A549 (cell line): ENCODE measurements around the gene ITGA11. TPM values are rescaled to one million over a fixed set of nuclear protein-coding genes. Genes with fewer than 3 reads are reported as not detected.

Experiments
- ATAC-seq, 2 experiments: fragments of 200-7000 bp in 1 of 2; fragments of >200 bp in 1 of 2; cut with Nextera tagmentation in 1 of 2; cut with Tn5 transposase in 1 of 2; 3 replicates each; pipeline versions ENCODE4 v1.8.0 to v1.9.1; 2018 to 2020; ENCODE audit warnings: mild to moderate bottlenecking in 1 of 2, moderate library complexity in 1 of 2
- CTCF ChIA-PET: fragments of 300-600 bp; sonication (Branson Sonifier 250); formaldehyde crosslinking; extraction: SDS; loops from one replicate; lab custom pipeline; 2021; ENCODE audit warnings: antibody characterized with exemption, inconsistent platforms; lab: Yijun Ruan, JAX
- POLR2A ChIA-PET: fragments of 350-600 bp; formaldehyde crosslinking; extraction: SDS; loops from one replicate; lab custom pipeline; 2021; ENCODE audit warnings: antibody characterized with exemption, inconsistent platforms; lab: Yijun Ruan, JAX
- DNase-seq, 2 experiments: peaks; one replicate each; pipeline versions ENCODE4 v3.0.0 to v3.0.0-alpha.2; 2011 to 2016; ENCODE audit warnings: low read depth in 1 of 2, low spot score in 1 of 2
- FAIRE-seq: peaks from 2 replicates; lab custom pipeline; 2011; peaks lifted over from hg19 to GRCh38; lab: Jason Lieb, UNC
- H3K27ac ChIP-seq, 2 experiments: fragments of >200 bp; sonication (Bioruptor Twin); formaldehyde crosslinking; 3 replicates each; pipeline ENCODE4 v1.5.1; 2016 to 2017
- H3K4me1 ChIP-seq: fragments of >200 bp; sonication (Bioruptor Twin); formaldehyde crosslinking; 3 replicates; pipeline ENCODE4 v1.6.1; 2016
- H3K4me2 ChIP-seq: fragments of >200 bp; sonication (Bioruptor Twin); formaldehyde crosslinking; 3 replicates; pipeline ENCODE4 v1.6.1; 2016
- H3K4me3 ChIP-seq: fragments of >200 bp; sonication (Bioruptor Twin); formaldehyde crosslinking; 3 replicates; pipeline ENCODE4 v1.5.1; 2016
- H3K9me3 ChIP-seq: fragments of >200 bp; sonication (Bioruptor Twin); formaldehyde crosslinking; 3 replicates; pipeline ENCODE4 v1.6.1; 2016
- CBX8 ChIP-seq: fragments of 200-600 bp; sonication (generic); IDR thresholded peaks from 2 replicates; pipeline ENCODE4 v1.6.1; 2016
- CHD4 ChIP-seq: fragments of 200-600 bp; sonication (generic); IDR thresholded peaks from 2 replicates; pipeline ENCODE4 v1.6.1; 2016; ENCODE audit warnings: antibody characterized with exemption, mild to moderate bottlenecking, borderline replicate concordance
- EHF ChIP-seq: fragments of 250-450 bp; sonication (Bioruptor Pico); IDR thresholded peaks from 2 replicates; pipeline ENCODE4 v1.5.0; 2020; ENCODE audit warnings: mild to moderate bottlenecking
- EHMT2 ChIP-seq: fragments of 200-600 bp; sonication (generic); IDR thresholded peaks from 2 replicates; pipeline ENCODE4 v1.6.1; 2016; ENCODE audit warnings: antibody characterized with exemption, low read depth, mild to moderate bottlenecking, moderate library complexity
- EP300 ChIP-seq, 2 experiments: fragments of >200 bp; sonication (Bioruptor Twin); formaldehyde crosslinking; IDR thresholded peaks; 2 replicates in 1 of 2; 3 replicates in 1 of 2; pipeline ENCODE4 v1.6.1; 2016 to 2017
- FOSB ChIP-seq: fragments of 250-450 bp; sonication (Bioruptor Pico); IDR thresholded peaks from 2 replicates; pipeline ENCODE4 v1.5.0; 2020; ENCODE audit warnings: mild to moderate bottlenecking, moderate library complexity
- FOSL2 ChIP-seq, 2 experiments: fragments of 450-650 bp in 1 of 2; fragments of >200 bp in 1 of 2; sonication (Bioruptor Twin) in 1 of 2; formaldehyde crosslinking; IDR thresholded peaks; 2 replicates each; pipeline versions ENCODE4 v1.5.0 to v1.6.1; 2016 to 2020; ENCODE audit warnings: mild to moderate bottlenecking in 1 of 2, moderate library complexity in 1 of 2
- HEYL ChIP-seq: fragments of 250-450 bp; sonication (Bioruptor Pico); IDR thresholded peaks from 2 replicates; pipeline ENCODE4 v1.8.0; 2021; ENCODE audit warnings: mild to moderate bottlenecking, moderate library complexity
- HOXB13 ChIP-seq: fragments of 250-450 bp; sonication (Bioruptor Pico); IDR thresholded peaks from 2 replicates; pipeline ENCODE4 v1.5.0; 2020; ENCODE audit warnings: low read depth, mild to moderate bottlenecking, moderate library complexity
- HOXB5 ChIP-seq: fragments of 250-450 bp; sonication (Bioruptor Pico); IDR thresholded peaks from 2 replicates; pipeline ENCODE4 v1.5.0; 2020; ENCODE audit warnings: mild to moderate bottlenecking, moderate library complexity
- JUN ChIP-seq, 2 experiments: fragments of >200 bp; sonication (Bioruptor Twin); formaldehyde crosslinking; IDR thresholded peaks; 2 replicates in 1 of 2; 3 replicates in 1 of 2; pipeline ENCODE4 v1.6.1; 2016 to 2017
- MAFK ChIP-seq: fragments of 450-650 bp; IDR thresholded peaks from 2 replicates; pipeline ENCODE4 v1.6.1; 2014; ENCODE audit not compliant: partially characterized antibody
- NFE2L2 ChIP-seq: fragments of 150-350 bp; conservative IDR thresholded peaks from 2 replicates; pipeline ENCODE4 v1.6.1; 2014; ENCODE audit warnings: low read length
- NPAS2 ChIP-seq: fragments of 250-450 bp; sonication (Bioruptor Pico); IDR thresholded peaks from 2 replicates; pipeline ENCODE4 v1.8.0; 2022; ENCODE audit warnings: mild to moderate bottlenecking, moderate library complexity, borderline replicate concordance
- NR3C1 ChIP-seq: fragments of >200 bp; sonication (Bioruptor Twin); formaldehyde crosslinking; IDR thresholded peaks from 3 replicates; pipeline ENCODE4 v1.6.1; 2017
- RFX5 ChIP-seq: fragments of 450-650 bp; IDR thresholded peaks from 2 replicates; pipeline ENCODE4 v1.7.1; 2014; ENCODE audit warnings: antibody characterized with exemption, mild to moderate bottlenecking, moderate library complexity
- RNF2 ChIP-seq: fragments of 200-600 bp; sonication (generic); IDR thresholded peaks from 2 replicates; pipeline ENCODE4 v1.6.1; 2016; ENCODE audit warnings: low read depth, mild to moderate bottlenecking, antibody characterized with exemption, moderate library complexity, borderline replicate concordance
- SREBF2 ChIP-seq: fragments of 450-650 bp; IDR thresholded peaks from 2 replicates; pipeline ENCODE4 v1.6.1; 2014; ENCODE audit warnings: mild to moderate bottlenecking, moderate library complexity
- TP53 ChIP-seq: fragments of 250-450 bp; sonication (Bioruptor Pico); IDR thresholded peaks from 2 replicates; pipeline ENCODE4 v1.5.0; 2021; ENCODE audit warnings: mild to moderate bottlenecking, moderate library complexity
- ZC3H11A ChIP-seq: fragments of 450-650 bp; IDR thresholded peaks from 2 replicates; pipeline ENCODE4 v1.6.1; 2014; ENCODE audit warnings: antibody characterized with exemption, mild to moderate bottlenecking
- ZFP36 ChIP-seq: fragments of 450-650 bp; IDR thresholded peaks from 2 replicates; pipeline ENCODE4 v1.6.1; 2014; ENCODE audit warnings: borderline replicate concordance; ENCODE audit not compliant: partially characterized antibody
- ZSCAN20 ChIP-seq: fragments of 250-450 bp; sonication (Bioruptor Pico); IDR thresholded peaks from 2 replicates; pipeline ENCODE4 v1.8.0; 2022; ENCODE audit warnings: mild to moderate bottlenecking, moderate library complexity
- WGBS: methylation state at CpG from one replicate; pipeline ENCODE4 v1.1.6; 2017; ENCODE audit errors: missing lambda C conversion rate; 5-methylcytosine and 5-hydroxymethylcytosine counted together
- polyA plus RNA-seq, 4 experiments: library from polyadenylated mRNA; depleted of rRNA in 3 of 4; stranded (reverse); fragments of >200 nt; fragmentation: RNase III in 1 of 4; extraction: RNeasy Plus Mini Kit Qiagen cat#74134 plus additional on column Dnase treatment in 1 of 4; gene quantifications; 2 replicates in 3 of 4; 3 replicates in 1 of 4; pipeline ENCODE4 v1.2.3, GENCODE V29; 2011 to 2017
- TF ChIP-seq, protein P1 (sequence below): IDR thresholded peaks from 2 replicates; pipeline ENCODE4 v1.6.1; 2012; ENCODE audit warnings: low read depth, borderline replicate concordance
- TF ChIP-seq, protein P2 (sequence below): fragments of 250-450 bp; sonication (Bioruptor Pico); IDR thresholded peaks from 2 replicates; pipeline ENCODE4 v1.5.0; 2021; ENCODE audit warnings: mild to moderate bottlenecking, moderate library complexity, borderline replicate concordance
- TF ChIP-seq, protein P3 (sequence below): IDR thresholded peaks from 2 replicates; pipeline ENCODE4 v1.6.1; 2012
- TF ChIP-seq, protein P4 (sequence below): fragments of 250-450 bp; sonication (Bioruptor Pico); IDR thresholded peaks from 2 replicates; pipeline ENCODE4 v1.5.0; 2020; ENCODE audit warnings: low read depth, mild to moderate bottlenecking, moderate library complexity
- TF ChIP-seq, protein P5 (sequence below): fragments of 450-650 bp; IDR thresholded peaks from 2 replicates; pipeline ENCODE4 v1.6.1; 2014; ENCODE audit warnings: antibody characterized with exemption
- TF ChIP-seq, protein P6 (sequence below): fragments of >200 bp; sonication (Bioruptor Twin); formaldehyde crosslinking; IDR thresholded peaks from 3 replicates; pipeline ENCODE4 v1.5.1; 2016

ITGA11 gene
- polyA plus RNA-seq, 2 of the 4 experiments (the other 2 are of a cell fraction) = 8.3 to 17.2 TPM

DNA sequence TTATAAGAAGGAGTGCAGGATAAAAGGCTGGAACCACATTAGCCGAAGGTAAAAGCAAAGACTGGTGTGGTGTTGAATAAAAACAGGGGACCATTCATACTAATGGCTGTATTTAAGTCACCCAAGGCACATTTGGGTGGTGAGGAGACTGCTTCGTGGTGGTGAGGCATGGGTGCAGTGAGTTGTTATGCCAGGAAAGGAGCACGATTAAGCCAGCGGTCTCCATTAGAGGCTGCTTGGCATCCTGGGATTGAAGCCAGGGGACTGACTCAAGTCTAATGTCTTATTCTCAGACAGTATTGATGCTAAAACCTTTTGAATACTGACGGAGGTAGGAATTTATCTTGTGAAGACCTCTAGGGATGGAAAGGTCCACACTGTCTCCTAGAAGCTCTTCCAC lies 132.5 kb downstream of the ITGA11 start:
- no peak overlapping the region for H3K4me3 ChIP-seq
- DNase-seq (no peak), FAIRE-seq (no peak), ATAC-seq (no peak)
- no peak overlapping the region for H3K4me2 ChIP-seq
- H3K4me1 ChIP-seq = peaks cover 31% of the 10 kb centered on the region
- H3K27ac ChIP-seq = no peak overlapping the region
- no peaks in the 10 kb centered on the region for H3K9me3 ChIP-seq
- POLR2A ChIA-PET = interaction anchor here (1.2 kb wide), 1 partner anchor 22 kb away, joined by 5 read pairs; the partner anchor contains the start of gene FEM1B
- CTCF ChIA-PET = interaction anchor here (0.7 to 3.0 kb wide), 5 partner anchors 46 to 374 kb away, joined by 3 to 20 read pairs (median 4); no protein-coding TSS in a partner anchor
- 78% methylated on average over 5 of the region's 5 CpGs for WGBS
- no peak for TF ChIP-seq FOSB (CRISPR knock-in tag)
- no peak for TF ChIP-seq HEYL (CRISPR knock-in tag)
- TF ChIP-seq CBX8 = no peak
- TF ChIP-seq NPAS2 (CRISPR knock-in tag) = no peak
- TF ChIP-seq, protein P1, sequence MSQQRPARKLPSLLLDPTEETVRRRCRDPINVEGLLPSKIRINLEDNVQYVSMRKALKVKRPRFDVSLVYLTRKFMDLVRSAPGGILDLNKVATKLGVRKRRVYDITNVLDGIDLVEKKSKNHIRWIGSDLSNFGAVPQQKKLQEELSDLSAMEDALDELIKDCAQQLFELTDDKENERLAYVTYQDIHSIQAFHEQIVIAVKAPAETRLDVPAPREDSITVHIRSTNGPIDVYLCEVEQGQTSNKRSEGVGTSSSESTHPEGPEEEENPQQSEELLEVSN = no peak
- TF ChIP-seq ZC3H11A = no peak
- no peak for TF ChIP-seq NFE2L2
- TF ChIP-seq HOXB13 = no peak
- no peak for TF ChIP-seq HOXB5 (CRISPR knock-in tag)
- TF ChIP-seq FOSL2 (IDR thresholded peaks at IDR 0.05) = no peak
- no peak for TF ChIP-seq FOSL2 (CRISPR knock-in tag; IDR thresholded peaks at IDR 0.05)
- no peak for TF ChIP-seq CHD4
- no peak for TF ChIP-seq MAFK
- TF ChIP-seq SREBF2 = no peak
- no peak for TF ChIP-seq EHF (CRISPR knock-in tag)

DNA sequence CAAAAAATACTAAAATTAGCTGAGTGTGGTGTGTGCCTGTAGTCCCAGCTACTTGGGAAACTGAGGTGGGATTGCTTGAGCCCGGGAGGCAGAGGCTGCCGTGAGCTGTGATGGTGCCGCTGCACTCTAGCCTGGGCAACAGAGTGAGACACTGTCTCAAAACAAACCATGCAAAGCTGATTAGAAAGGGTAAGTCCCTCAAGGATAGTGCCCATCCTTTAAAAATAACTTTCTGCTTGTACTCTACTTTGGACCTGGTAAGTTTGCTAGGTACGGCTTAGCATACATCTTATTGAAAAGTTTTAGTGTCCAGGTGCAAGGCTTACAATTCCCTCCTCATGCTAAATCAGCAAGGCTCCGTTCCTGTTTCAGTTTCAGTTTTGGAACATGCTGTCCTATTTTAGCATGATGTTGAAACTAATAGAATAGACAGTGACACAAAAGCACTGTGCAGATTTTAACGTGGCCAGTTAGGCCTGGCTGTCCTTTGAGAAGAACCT lies 133.0 kb downstream of the ITGA11 start:
- ATAC-seq (no peak), DNase-seq (no peak), FAIRE-seq (no peak)
- peaks cover 26% of the 10 kb centered on the region for H3K4me1 ChIP-seq
- 79% methylated on average over 6 of the region's 6 CpGs for WGBS
- no peak overlapping the region for H3K4me3 ChIP-seq
- no peaks in the 10 kb centered on the region for H3K9me3 ChIP-seq
- TF ChIP-seq JUN (IDR thresholded peaks at IDR 0.05) = no peak
- TF ChIP-seq, protein P2, sequence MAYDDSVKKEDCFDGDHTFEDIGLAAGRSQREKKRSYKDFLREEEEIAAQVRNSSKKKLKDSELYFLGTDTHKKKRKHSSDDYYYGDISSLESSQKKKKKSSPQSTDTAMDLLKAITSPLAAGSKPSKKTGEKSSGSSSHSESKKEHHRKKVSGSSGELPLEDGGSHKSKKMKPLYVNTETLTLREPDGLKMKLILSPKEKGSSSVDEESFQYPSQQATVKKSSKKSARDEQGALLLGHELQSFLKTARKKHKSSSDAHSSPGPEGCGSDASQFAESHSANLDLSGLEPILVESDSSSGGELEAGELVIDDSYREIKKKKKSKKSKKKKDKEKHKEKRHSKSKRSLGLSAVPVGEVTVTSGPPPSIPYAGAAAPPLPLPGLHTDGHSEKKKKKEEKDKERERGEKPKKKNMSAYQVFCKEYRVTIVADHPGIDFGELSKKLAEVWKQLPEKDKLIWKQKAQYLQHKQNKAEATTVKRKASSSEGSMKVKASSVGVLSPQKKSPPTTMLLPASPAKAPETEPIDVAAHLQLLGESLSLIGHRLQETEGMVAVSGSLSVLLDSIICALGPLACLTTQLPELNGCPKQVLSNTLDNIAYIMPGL (CRISPR knock-in tag) = no peak
- TF ChIP-seq, protein P3, sequence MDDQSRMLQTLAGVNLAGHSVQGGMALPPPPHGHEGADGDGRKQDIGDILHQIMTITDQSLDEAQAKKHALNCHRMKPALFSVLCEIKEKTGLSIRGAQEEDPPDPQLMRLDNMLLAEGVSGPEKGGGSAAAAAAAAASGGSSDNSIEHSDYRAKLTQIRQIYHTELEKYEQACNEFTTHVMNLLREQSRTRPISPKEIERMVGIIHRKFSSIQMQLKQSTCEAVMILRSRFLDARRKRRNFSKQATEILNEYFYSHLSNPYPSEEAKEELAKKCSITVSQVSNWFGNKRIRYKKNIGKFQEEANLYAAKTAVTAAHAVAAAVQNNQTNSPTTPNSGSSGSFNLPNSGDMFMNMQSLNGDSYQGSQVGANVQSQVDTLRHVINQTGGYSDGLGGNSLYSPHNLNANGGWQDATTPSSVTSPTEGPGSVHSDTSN = no peak
- TF ChIP-seq RNF2 = no peak
- TF ChIP-seq CBX8 = no peak
- TF ChIP-seq NR3C1 = no peak
- TF ChIP-seq, protein P1 = no peak
- TF ChIP-seq RFX5 = no peak
- no peak for TF ChIP-seq EP300 (IDR thresholded peaks at IDR 0.05)
- no peak for TF ChIP-seq ZFP36
- no peak for TF ChIP-seq EHMT2
- TF ChIP-seq, protein P4, sequence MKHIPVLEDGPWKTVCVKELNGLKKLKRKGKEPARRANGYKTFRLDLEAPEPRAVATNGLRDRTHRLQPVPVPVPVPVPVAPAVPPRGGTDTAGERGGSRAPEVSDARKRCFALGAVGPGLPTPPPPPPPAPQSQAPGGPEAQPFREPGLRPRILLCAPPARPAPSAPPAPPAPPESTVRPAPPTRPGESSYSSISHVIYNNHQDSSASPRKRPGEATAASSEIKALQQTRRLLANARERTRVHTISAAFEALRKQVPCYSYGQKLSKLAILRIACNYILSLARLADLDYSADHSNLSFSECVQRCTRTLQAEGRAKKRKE (CRISPR knock-in tag) = no peak
- TF ChIP-seq, protein P5, sequence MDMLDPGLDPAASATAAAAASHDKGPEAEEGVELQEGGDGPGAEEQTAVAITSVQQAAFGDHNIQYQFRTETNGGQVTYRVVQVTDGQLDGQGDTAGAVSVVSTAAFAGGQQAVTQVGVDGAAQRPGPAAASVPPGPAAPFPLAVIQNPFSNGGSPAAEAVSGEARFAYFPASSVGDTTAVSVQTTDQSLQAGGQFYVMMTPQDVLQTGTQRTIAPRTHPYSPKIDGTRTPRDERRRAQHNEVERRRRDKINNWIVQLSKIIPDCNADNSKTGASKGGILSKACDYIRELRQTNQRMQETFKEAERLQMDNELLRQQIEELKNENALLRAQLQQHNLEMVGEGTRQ = no peak
- TF ChIP-seq TP53 (CRISPR knock-in tag) = no peak
- TF ChIP-seq ZSCAN20 (CRISPR knock-in tag) = no peak
- TF ChIP-seq, protein P6, sequence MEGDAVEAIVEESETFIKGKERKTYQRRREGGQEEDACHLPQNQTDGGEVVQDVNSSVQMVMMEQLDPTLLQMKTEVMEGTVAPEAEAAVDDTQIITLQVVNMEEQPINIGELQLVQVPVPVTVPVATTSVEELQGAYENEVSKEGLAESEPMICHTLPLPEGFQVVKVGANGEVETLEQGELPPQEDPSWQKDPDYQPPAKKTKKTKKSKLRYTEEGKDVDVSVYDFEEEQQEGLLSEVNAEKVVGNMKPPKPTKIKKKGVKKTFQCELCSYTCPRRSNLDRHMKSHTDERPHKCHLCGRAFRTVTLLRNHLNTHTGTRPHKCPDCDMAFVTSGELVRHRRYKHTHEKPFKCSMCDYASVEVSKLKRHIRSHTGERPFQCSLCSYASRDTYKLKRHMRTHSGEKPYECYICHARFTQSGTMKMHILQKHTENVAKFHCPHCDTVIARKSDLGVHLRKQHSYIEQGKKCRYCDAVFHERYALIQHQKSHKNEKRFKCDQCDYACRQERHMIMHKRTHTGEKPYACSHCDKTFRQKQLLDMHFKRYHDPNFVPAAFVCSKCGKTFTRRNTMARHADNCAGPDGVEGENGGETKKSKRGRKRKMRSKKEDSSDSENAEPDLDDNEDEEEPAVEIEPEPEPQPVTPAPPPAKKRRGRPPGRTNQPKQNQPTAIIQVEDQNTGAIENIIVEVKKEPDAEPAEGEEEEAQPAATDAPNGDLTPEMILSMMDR = no peak
- ChIA-PET CTCF (interaction anchor here (0.8 to 10.2 kb wide), 6 partner anchors 7 to 261 kb away, joined by 3 to 107 read pairs (median 4); no protein-coding TSS in a partner anchor), POLR2A (interaction anchor here (1.2 kb wide), 1 partner anchor 21 kb away, joined by 5 read pairs; the partner anchor contains the start of gene FEM1B)
- H3K4me2 ChIP-seq = no peak overlapping the region
- H3K27ac ChIP-seq = no peak overlapping the region
